GM12878 (cell line): ENCODE data around the gene ARID3B. TPM values are rescaled to one million over a fixed set of nuclear protein-coding genes. Genes with fewer than 3 reads are reported as not detected.

ENCODE experiments used
- ATAC-seq: fragments of 200-7000 bp; cut with Tn5 transposase; 3 replicates; pipeline ENCODE4 v1.9.1; 2020; ENCODE audit warnings: mild to moderate bottlenecking, moderate library complexity
- BruUV-seq: library from RNA; stranded (reverse); fragments of 400-500 nt; replicated peaks from 2 replicates; lab custom pipeline; 2021; lab: Mats Ljungman, UMichigan
- CTCF ChIA-PET: fragments of 300-600 bp; sonication (Branson Sonifier 250); formaldehyde crosslinking; extraction: SDS; loops from one replicate; lab custom pipeline; 2021; ENCODE audit warnings: inconsistent platforms; lab: Yijun Ruan, JAX
- POLR2A ChIA-PET: fragments of 350-600 bp; formaldehyde crosslinking; extraction: SDS; loops from one replicate; lab custom pipeline; 2021; ENCODE audit warnings: inconsistent platforms; lab: Charles Lee
- RAD21 ChIA-PET: fragments of 300-600 bp; sonication (Branson Sonifier 250); formaldehyde crosslinking; loops from one replicate; lab custom pipeline; 2023; ENCODE audit warnings: antibody characterized with exemption; ENCODE audit not compliant: unreplicated experiment; lab: Charles Lee
- SMC1A ChIA-PET: fragments of 300-600 bp; sonication (Branson Sonifier 250); formaldehyde crosslinking; loops from one replicate; lab custom pipeline; 2023; ENCODE audit not compliant: unreplicated experiment, uncharacterized antibody; lab: Charles Lee
- DNase-seq: peaks from one replicate; pipeline ENCODE4 v3.0.0-alpha.2; 2011; ENCODE audit warnings: low read depth, low spot score
- FAIRE-seq: peaks from 3 replicates; lab custom pipeline; 2011; peaks lifted over from hg19 to GRCh38; lab: Jason Lieb, UNC
- H2AFZ ChIP-seq: 2 replicates; pipeline ENCODE4 v1.6.0; 2011; ENCODE audit warnings: low read depth, low read length, control low read depth; ENCODE audit not compliant: control insufficient read depth
- H3K27ac ChIP-seq: 2 replicates; pipeline ENCODE4 v1.5.1; 2011; ENCODE audit warnings: control low read depth; ENCODE audit not compliant: control insufficient read depth, insufficient read depth
- H3K27me3 ChIP-seq, 2 experiments: replicated peaks in 1 of 2; 2 replicates each; pipeline versions ENCODE4 v1.6.0 to v1.6.1; 2011; ENCODE audit warnings: low read length in 1 of 2; ENCODE audit not compliant: control insufficient read depth in 2 of 2, insufficient read depth in 2 of 2
- H3K36me3 ChIP-seq, 2 experiments: 2 replicates each; pipeline ENCODE4 v1.5.1; 2011; ENCODE audit warnings: low read length in 1 of 2; ENCODE audit not compliant: control insufficient read depth in 2 of 2, insufficient read depth in 2 of 2
- H3K4me1 ChIP-seq: 2 replicates; pipeline ENCODE4 v1.6.1; 2011; ENCODE audit warnings: mild to moderate bottlenecking, low read length, moderate library complexity, mixed read lengths; ENCODE audit not compliant: control insufficient read depth, insufficient read depth
- H3K4me2 ChIP-seq: 2 replicates; pipeline ENCODE4 v1.6.0; 2011; ENCODE audit warnings: control low read depth; ENCODE audit not compliant: control insufficient read depth, insufficient read depth
- H3K4me3 ChIP-seq: fragments of 200-600 bp; sonication (generic); 2 replicates; pipeline ENCODE4 v1.5.1; 2016
- H3K79me2 ChIP-seq: 2 replicates; pipeline ENCODE4 v1.6.0; 2011; ENCODE audit warnings: low read length; ENCODE audit not compliant: control insufficient read depth, insufficient read depth
- H3K9ac ChIP-seq: 2 replicates; pipeline ENCODE4 v1.8.0; 2011; ENCODE audit warnings: low read length, control low read depth, mixed read lengths; ENCODE audit not compliant: control insufficient read depth, insufficient read depth
- H3K9me3 ChIP-seq: replicated peaks from 3 replicates; pipeline ENCODE4 v1.5.1; 2011; ENCODE audit warnings: mild to moderate bottlenecking, low read length; ENCODE audit not compliant: control insufficient read depth, insufficient read depth
- H4K20me1 ChIP-seq: 2 replicates; pipeline ENCODE4 v1.6.0; 2011; ENCODE audit not compliant: control insufficient read depth, insufficient read depth
- CHD2 ChIP-seq: IDR thresholded peaks from 2 replicates; pipeline ENCODE4 v1.6.1; 2011; ENCODE audit warnings: low read depth, low read length, improper control_type of control experiment, borderline replicate concordance
- CREM ChIP-seq: IDR thresholded peaks from 2 replicates; pipeline ENCODE4 v1.6.1; 2014; ENCODE audit warnings: antibody characterized with exemption, low read depth
- CTCF ChIP-seq, 3 experiments: IDR thresholded peaks in 2 of 3; conservative IDR thresholded peaks in 1 of 3; 2 replicates each; pipeline ENCODE4 v1.5.1; 2011; ENCODE audit warnings: low read depth in 3 of 3, low read length in 3 of 3, mild to moderate bottlenecking in 3 of 3, control low read depth in 2 of 3, moderate library complexity in 2 of 3, inconsistent platforms in 1 of 3, mixed read lengths in 1 of 3; ENCODE audit not compliant: control insufficient read depth in 2 of 3, insufficient read depth in 1 of 3; ENCODE audit errors: extremely low read depth in 1 of 3
- EED ChIP-seq: sonication (generic); IDR thresholded peaks from 2 replicates; pipeline ENCODE4 v1.6.1; 2016; ENCODE audit warnings: antibody characterized with exemption, low read depth
- HCFC1 ChIP-seq: fragments of 150-350 bp; IDR thresholded peaks from 2 replicates; pipeline ENCODE4 v1.6.1; 2014; ENCODE audit warnings: low read length
- IRF4 ChIP-seq: IDR thresholded peaks from 2 replicates; pipeline ENCODE4 v1.6.1; 2011; ENCODE audit warnings: low read depth, low read length
- JUNB ChIP-seq: IDR thresholded peaks from 2 replicates; pipeline ENCODE4 v1.6.1; 2016; ENCODE audit warnings: antibody characterized with exemption, mild to moderate bottlenecking
- NRF1 ChIP-seq: conservative IDR thresholded peaks from 2 replicates; pipeline ENCODE4 v1.6.1; 2011; ENCODE audit warnings: mild to moderate bottlenecking, low read depth, low read length, improper control_type of control experiment
- PML ChIP-seq: IDR thresholded peaks from 2 replicates; pipeline ENCODE4 v1.6.1; 2012; ENCODE audit warnings: low read length, inconsistent platforms
- POLR2AphosphoS2 ChIP-seq: IDR thresholded peaks from 2 replicates; pipeline ENCODE4 v1.6.1; 2011; ENCODE audit warnings: low read depth, mild to moderate bottlenecking, low read length, improper control_type of control experiment, moderate library complexity
- POU2F2 ChIP-seq: IDR thresholded peaks from 3 replicates; pipeline ENCODE4 v1.6.1; 2011; ENCODE audit warnings: low read depth, mild to moderate bottlenecking, low read length, borderline replicate concordance
- TAF1 ChIP-seq: IDR thresholded peaks from 2 replicates; pipeline ENCODE4 v1.6.1; 2011; ENCODE audit warnings: mild to moderate bottlenecking, low read depth, low read length, borderline replicate concordance
- TCF12 ChIP-seq: IDR thresholded peaks from 2 replicates; pipeline ENCODE4 v1.6.1; 2011; ENCODE audit warnings: low read depth, mild to moderate bottlenecking, low read length
- TCF7 ChIP-seq: IDR thresholded peaks from 2 replicates; pipeline ENCODE4 v1.6.1; 2014; ENCODE audit warnings: antibody characterized with exemption, borderline replicate concordance
- WGBS: methylation state at CpG from one replicate; pipeline ENCODE4 v1.1.6; 2016; ENCODE audit warnings: low lambda C conversion rate; ENCODE audit not compliant: insufficient replicate concordance, insufficient coverage; ENCODE audit errors: missing lambda C conversion rate; 5-methylcytosine and 5-hydroxymethylcytosine counted together
- in situ Hi-C: fragments of 300-500 bp; cut with MboI; formaldehyde crosslinking; loops from 9 replicates; pipeline ENCODE4 v1.14.3; 2018; ENCODE audit warnings: mixed read lengths
- intact Hi-C: fragments of 100-400 bp; cut with micrococcal nuclease; formaldehyde crosslinking; loops from one replicate; pipeline ENCODE4 v1.14.2; 2022; ENCODE audit not compliant: unreplicated experiment
- polyA plus RNA-seq, 11 experiments: library from polyadenylated mRNA; depleted of rRNA in 4 of 11; unstranded in 6 of 11; stranded (reverse) in 5 of 11; fragments of >200 nt; fragmentation: Nextera tagmentation in 4 of 11; fragmentation: Illumina TruSeq in 1 of 11; extraction: Ambion mirVana in 4 of 11; extraction: Trizol in 1 of 11; gene quantifications; 1 replicate in 1 of 11; 2 replicates in 10 of 11; pipeline versions ENCODE4 v1.2.1 to v1.2.3, GENCODE V29; 2011 to 2016; ENCODE audit warnings: inconsistent platforms in 2 of 11, missing spikeins in 2 of 11, low read depth in 1 of 11
- total RNA-seq, 4 experiments: library from RNA; depleted of rRNA in 3 of 4; stranded (reverse); fragments of >200 nt in 3 of 4; fragmentation: Illumina TruSeq in 1 of 4; extraction: Trizol in 1 of 4; gene quantifications; 2 replicates each; pipeline versions ENCODE4 v1.2.1 to v1.2.3, GENCODE V29; 2013 to 2021
- TF ChIP-seq, protein P1 (sequence below): fragments of 450-650 bp; IDR thresholded peaks from 2 replicates; pipeline ENCODE4 v1.6.1; 2018; ENCODE audit warnings: borderline replicate concordance, mild to moderate bottlenecking; ENCODE audit not compliant: partially characterized antibody
- TF ChIP-seq, protein P2 (sequence below): fragments of 450-650 bp; formaldehyde crosslinking; IDR thresholded peaks from 2 replicates; pipeline ENCODE4 v1.4.0; 2022; ENCODE audit warnings: mild to moderate bottlenecking, moderate library complexity

Gene ARID3B
- total and polyA plus RNA-seq, 10 of the 15 experiments (the other 5 are each of a cell fraction or from before 2014, with no cell fraction given) = 1.1 to 33.4 (median 24.0) TPM

- ChIA-PET SMC1A (interaction anchor here (0.5 to 8.2 kb wide), 12 partner anchors 16 to 317 kb away, joined by 3 to 116 read pairs (median 5); no protein-coding TSS in a partner anchor), POLR2A (interaction anchor here (1.6 kb wide), 1 partner anchor 144 kb away, joined by 3 read pairs; no protein-coding TSS in a partner anchor), RAD21 (interaction anchor here (0.6 to 5.8 kb wide), 10 partner anchors 9 to 316 kb away, joined by 3 to 77 read pairs (median 4); no protein-coding TSS in a partner anchor), CTCF (interaction anchor here (0.6 to 18.9 kb wide), 28 partner anchors 8 to 334 kb away, joined by 3 to 380 read pairs (median 4); partner anchors contain the start of gene CLK3)
- no peak for ATAC-seq
- Histone ChIP-seq H4K20me1 (no peaks in the 10 kb centered on the region; the same call in 1 of the 2 replicates), H3K9ac (no peak overlapping the region), H3K4me1 (no peaks in the 10 kb centered on the region), H3K36me3 (peaks cover 33 to 46% of the 10 kb centered on the region in 2 experiments), H3K9me3 (no peaks in the 10 kb centered on the region), H3K27me3 (no peaks in the 10 kb centered on the region), H3K4me3 (no peak overlapping the region), H3K4me2 (no peak overlapping the region), H3K27ac (no peak overlapping the region), H3K79me2 (no peaks in the 10 kb centered on the region), H2AFZ (no peak overlapping the region)
- WGBS = 0% methylated on average over 2 of the region's 2 CpGs
- in situ Hi-C loops (loop anchor here (5.0 kb wide), 2 partner anchors 139 to 314 kb away; no protein-coding TSS in a partner anchor), intact Hi-C loops (loop anchor here (2.0 kb wide), 1 partner anchor 317 kb away; no protein-coding TSS in a partner anchor)
- DNase-seq = no peak
- no TSS peak for BruUV-seq
- no peak for FAIRE-seq
- TF ChIP-seq, protein P1, sequence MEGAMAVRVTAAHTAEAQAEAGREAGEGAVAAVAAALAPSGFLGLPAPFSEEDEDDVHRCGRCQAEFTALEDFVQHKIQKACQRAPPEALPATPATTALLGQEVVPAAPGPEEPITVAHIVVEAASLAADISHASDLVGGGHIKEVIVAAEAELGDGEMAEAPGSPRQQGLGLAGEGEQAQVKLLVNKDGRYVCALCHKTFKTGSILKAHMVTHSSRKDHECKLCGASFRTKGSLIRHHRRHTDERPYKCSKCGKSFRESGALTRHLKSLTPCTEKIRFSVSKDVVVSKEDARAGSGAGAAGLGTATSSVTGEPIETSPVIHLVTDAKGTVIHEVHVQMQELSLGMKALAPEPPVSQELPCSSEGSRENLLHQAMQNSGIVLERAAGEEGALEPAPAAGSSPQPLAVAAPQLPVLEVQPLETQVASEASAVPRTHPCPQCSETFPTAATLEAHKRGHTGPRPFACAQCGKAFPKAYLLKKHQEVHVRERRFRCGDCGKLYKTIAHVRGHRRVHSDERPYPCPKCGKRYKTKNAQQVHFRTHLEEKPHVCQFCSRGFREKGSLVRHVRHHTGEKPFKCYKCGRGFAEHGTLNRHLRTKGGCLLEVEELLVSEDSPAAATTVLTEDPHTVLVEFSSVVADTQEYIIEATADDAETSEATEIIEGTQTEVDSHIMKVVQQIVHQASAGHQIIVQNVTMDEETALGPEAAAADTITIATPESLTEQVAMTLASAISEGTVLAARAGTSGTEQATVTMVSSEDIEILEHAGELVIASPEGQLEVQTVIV = no peak
- TF ChIP-seq HCFC1 (no peak), IRF4 (no peak), POLR2AphosphoS2 (no peak), CTCF (IDR thresholded peaks at IDR 0.05 in 2 of 3, conservative IDR thresholded peaks at IDR 0.05 in 1 of 3; ENCODE audit: control insufficient read depth in 2 of 3, extremely low read depth in 1 of 3, insufficient read depth in 1 of 3, low read depth in 3 of 3, low read length in 3 of 3) (no peak), TAF1 (no peak), JUNB (no peak), POU2F2 (no peak), CREM (no peak), TCF7 (no peak), TCF12 (no peak), CHD2 (no peak), EED (no peak), PML (no peak), NRF1 (no peak)
- TF ChIP-seq, protein P2, sequence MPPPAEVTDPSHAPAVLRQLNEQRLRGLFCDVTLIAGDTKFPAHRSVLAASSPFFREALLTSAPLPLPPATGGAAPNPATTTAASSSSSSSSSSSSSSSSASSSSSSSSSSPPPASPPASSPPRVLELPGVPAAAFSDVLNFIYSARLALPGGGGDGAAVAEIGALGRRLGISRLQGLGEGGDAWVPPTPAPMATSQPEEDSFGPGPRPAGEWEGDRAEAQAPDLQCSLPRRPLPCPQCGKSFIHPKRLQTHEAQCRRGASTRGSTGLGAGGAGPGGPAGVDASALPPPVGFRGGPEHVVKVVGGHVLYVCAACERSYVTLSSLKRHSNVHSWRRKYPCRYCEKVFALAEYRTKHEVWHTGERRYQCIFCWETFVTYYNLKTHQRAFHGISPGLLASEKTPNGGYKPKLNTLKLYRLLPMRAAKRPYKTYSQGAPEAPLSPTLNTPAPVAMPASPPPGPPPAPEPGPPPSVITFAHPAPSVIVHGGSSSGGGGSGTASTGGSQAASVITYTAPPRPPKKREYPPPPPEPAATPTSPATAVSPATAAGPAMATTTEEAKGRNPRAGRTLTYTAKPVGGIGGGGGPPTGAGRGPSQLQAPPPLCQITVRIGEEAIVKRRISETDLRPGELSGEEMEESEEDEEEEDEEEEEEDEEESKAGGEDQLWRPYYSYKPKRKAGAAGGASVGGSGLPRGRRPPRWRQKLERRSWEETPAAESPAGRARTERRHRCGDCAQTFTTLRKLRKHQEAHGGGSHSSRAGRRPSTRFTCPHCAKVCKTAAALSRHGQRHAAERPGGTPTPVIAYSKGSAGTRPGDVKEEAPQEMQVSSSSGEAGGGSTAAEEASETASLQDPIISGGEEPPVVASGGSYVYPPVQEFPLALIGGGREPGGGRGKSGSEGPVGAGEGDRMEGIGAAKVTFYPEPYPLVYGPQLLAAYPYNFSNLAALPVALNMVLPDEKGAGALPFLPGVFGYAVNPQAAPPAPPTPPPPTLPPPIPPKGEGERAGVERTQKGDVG (CRISPR knock-in tag) = no peak
These were observed 92.8 kb downstream of the ARID3B start for GRCh38 chr15:74633781-74634180.
